GM10847 (cell line): ENCODE results near the gene OR6S1.

Source experiments
- POLR2A ChIP-seq: IDR thresholded peaks from 2 replicates; pipeline ENCODE4 v1.6.1; 2011; ENCODE audit not compliant: insufficient read length; ENCODE audit errors: extremely low read depth

OR6S1 gene

GRCh38 chr14:20609215-20610001 is 32.1 kb downstream of the OR6S1 start:
- no peak for TF ChIP-seq POLR2A

- no peak for TF ChIP-seq POLR2A
Measured at GRCh38 chr14:20608383-20609110, 32.9 kb downstream of the OR6S1 start.

- no peak for TF ChIP-seq POLR2A
Measured at GRCh38 chr14:20607617-20608016, 33.9 kb downstream of the OR6S1 start.

GRCh38 chr14:20606902-20607242 is 34.6 kb downstream of the OR6S1 start:
- no peak for TF ChIP-seq POLR2A

GRCh38 chr14:20606190-20606901 is 35.1 kb downstream of the OR6S1 start:
- no peak for TF ChIP-seq POLR2A

GRCh38 chr14:20603813-20604690 is 37.4 kb downstream of the OR6S1 start:
- TF ChIP-seq POLR2A: no peak

- no peak for TF ChIP-seq POLR2A
Measured at GRCh38 chr14:20602583-20602982, 38.9 kb downstream of the OR6S1 start.

- TF ChIP-seq POLR2A: no peak
Measured at GRCh38 chr14:20601522-20601921, 40.0 kb downstream of the OR6S1 start.

GRCh38 chr14:20597108-20597507 is 44.4 kb downstream of the OR6S1 start:
- TF ChIP-seq POLR2A: no peak

- no peak for TF ChIP-seq POLR2A
Measured at GRCh38 chr14:20592574-20592973, 48.9 kb downstream of the OR6S1 start.

GRCh38 chr14:20591235-20591634 is 50.3 kb downstream of the OR6S1 start, which contains the start of gene RNASE12:
Gene RNASE12 (minus strand): TSS chr14:20591376. CDS start chr14:20590723, 653 bp downstream.
- TF ChIP-seq POLR2A: no peak
